HCT116 (cell line): ENCODE measurements around the gene FKBP7. TPM values are rescaled to one million over a fixed set of nuclear protein-coding genes. Genes with fewer than 3 reads are reported as not detected.

Experiments
- ATAC-seq: fragments of 200-7000 bp; cut with Tn5 transposase; 2 replicates; pipeline ENCODE4 v1.9.1; 2020; ENCODE audit warnings: mild to moderate bottlenecking, moderate library complexity
- BruUV-seq: library from RNA; stranded (reverse); fragments of 400-500 nt; replicated peaks from 2 replicates; lab custom pipeline; 2021; lab: Mats Ljungman, UMichigan
- CTCF ChIA-PET: fragments of 300-600 bp; sonication (Branson Sonifier 250); formaldehyde crosslinking; loops from one replicate; lab custom pipeline; 2021; ENCODE audit warnings: antibody characterized with exemption; lab: Charles Lee
- POLR2A ChIA-PET: fragments of 300-600, 350-600 bp; sonication (Branson Sonifier 250); formaldehyde crosslinking; loops from one replicate; lab custom pipeline; 2021; ENCODE audit warnings: antibody characterized with exemption; lab: Charles Lee
- RAD21 ChIA-PET, 2 experiments: fragments of 300-600 bp; sonication (Branson Sonifier 250); formaldehyde crosslinking; loops; one replicate each; lab custom pipeline; 2023; ENCODE audit warnings: low total read pairs in 2 of 2; ENCODE audit not compliant: uncharacterized antibody in 2 of 2, unreplicated experiment in 2 of 2, low non-redundant PET in 1 of 2; lab: Charles Lee
- DNase-seq: peaks from one replicate; pipeline ENCODE4 v3.0.0-alpha.2; 2010; ENCODE audit warnings: low read depth, low spot score
- H2AFZ ChIP-seq: fragments of 200-600 bp; shearing (Covaris generic), sonication (generic); 2 replicates; pipeline ENCODE4 v1.6.1; 2017; ENCODE audit warnings: low read depth, mixed run types, mixed read lengths, antibody characterized with exemption, low read length; ENCODE audit not compliant: poor library complexity, severe bottlenecking
- H3K27ac ChIP-seq: 2 replicates; pipeline ENCODE4 v1.5.1; 2012; ENCODE audit warnings: low read depth, low read length
- H3K27me3 ChIP-seq: fragments of 200-600 bp; sonication (generic); 2 replicates; pipeline ENCODE4 v1.6.1; 2016; ENCODE audit warnings: mixed run types, low read length, mixed read lengths; ENCODE audit not compliant: insufficient read depth
- H3K36me3 ChIP-seq, 2 experiments: fragments of 200-500 bp in 1 of 2; fragments of 200-600 bp in 1 of 2; sonication (Bioruptor generic) in 1 of 2; sonication (generic) in 1 of 2; 2 replicates each; pipeline versions ENCODE4 v1.5.1 to v1.6.1; 2014 to 2016; ENCODE audit warnings: low read length in 2 of 2, inconsistent platforms in 1 of 2, mixed read lengths in 1 of 2, mixed run types in 1 of 2; ENCODE audit not compliant: insufficient read depth in 2 of 2, control insufficient read depth in 1 of 2
- H3K4me1 ChIP-seq, 2 experiments: fragments of 200-600 bp in 1 of 2; sonication (generic) in 1 of 2; 2 replicates each; pipeline versions ENCODE4 v1.5.1 to v1.6.1; 2012 to 2017; ENCODE audit warnings: low read length in 2 of 2, inconsistent platforms in 1 of 2, mild to moderate bottlenecking in 1 of 2, mixed read lengths in 1 of 2, mixed run types in 1 of 2, moderate library complexity in 1 of 2; ENCODE audit not compliant: insufficient read depth in 2 of 2, control insufficient read depth in 1 of 2
- H3K4me2 ChIP-seq: fragments of 200-600 bp; sonication (generic); 2 replicates; pipeline ENCODE4 v1.6.1; 2017; ENCODE audit warnings: mixed run types, low read length, mixed read lengths
- H3K4me3 ChIP-seq, 2 experiments: fragments of 200-600 bp in 1 of 2; sonication (generic) in 1 of 2; replicated peaks in 1 of 2; 2 replicates each; pipeline ENCODE4 v1.5.1; 2011 to 2016; ENCODE audit warnings: low read length in 2 of 2, control low read depth in 1 of 2, low read depth in 1 of 2, mild to moderate bottlenecking in 1 of 2, mixed read lengths in 1 of 2, mixed run types in 1 of 2
- H3K79me2 ChIP-seq: fragments of 200-600 bp; sonication (generic); 2 replicates; pipeline ENCODE4 v1.6.1; 2017; ENCODE audit warnings: mild to moderate bottlenecking, mixed run types, low read length, moderate library complexity, mixed read lengths; ENCODE audit not compliant: insufficient read depth
- H3K9ac ChIP-seq: fragments of 200-600 bp; sonication (generic); 2 replicates; pipeline ENCODE4 v1.6.1; 2016; ENCODE audit warnings: low read length, mixed read lengths
- H3K9me2 ChIP-seq: fragments of 200-600 bp; sonication (generic), shearing (Covaris generic); 2 replicates; pipeline ENCODE4 v1.6.1; 2017; ENCODE audit warnings: mixed run types, mild to moderate bottlenecking, moderate library complexity; ENCODE audit not compliant: insufficient read depth
- H3K9me3 ChIP-seq, 2 experiments: fragments of 200-500 bp in 1 of 2; fragments of 200-600 bp in 1 of 2; sonication (Bioruptor generic) in 1 of 2; sonication (generic) in 1 of 2; 2 replicates each; pipeline ENCODE4 v1.6.1; 2014 to 2017; ENCODE audit warnings: low read length in 2 of 2, mixed read lengths in 2 of 2, inconsistent platforms in 1 of 2, low read depth in 1 of 2, mild to moderate bottlenecking in 1 of 2, mixed run types in 1 of 2, moderate library complexity in 1 of 2; ENCODE audit not compliant: control insufficient read depth in 1 of 2, insufficient read depth in 1 of 2
- H4K20me1 ChIP-seq: fragments of 200-600 bp; sonication (generic), shearing (Covaris generic); 2 replicates; pipeline ENCODE4 v1.6.1; 2017; ENCODE audit warnings: mixed run types, mild to moderate bottlenecking, moderate library complexity; ENCODE audit not compliant: insufficient read depth
- ATF3 ChIP-seq: IDR thresholded peaks from 2 replicates; pipeline ENCODE4 v1.6.1; 2012
- CBX3 ChIP-seq: IDR thresholded peaks from 2 replicates; pipeline ENCODE4 v1.6.1; 2012; ENCODE audit warnings: low read depth
- CEBPB ChIP-seq: IDR thresholded peaks from 2 replicates; pipeline ENCODE4 v1.6.1; 2012; ENCODE audit warnings: low read depth
- CTCF ChIP-seq, 3 experiments: fragments of 200-600 bp in 1 of 3; sonication (generic) in 1 of 3; IDR thresholded peaks in 2 of 3; conservative IDR thresholded peaks in 1 of 3; 2 replicates each; pipeline ENCODE4 v1.5.1; 2012 to 2017; ENCODE audit warnings: low read depth in 2 of 3, low read length in 2 of 3, antibody characterized with exemption in 1 of 3, borderline replicate concordance in 1 of 3, control low read depth in 1 of 3, mild to moderate bottlenecking in 1 of 3, mixed read lengths in 1 of 3, mixed run types in 1 of 3, moderate library complexity in 1 of 3; ENCODE audit not compliant: insufficient read depth in 1 of 3
- EGR1 ChIP-seq: IDR thresholded peaks from 2 replicates; pipeline ENCODE4 v1.6.1; 2012; ENCODE audit warnings: low read depth
- ELF1 ChIP-seq: IDR thresholded peaks from 2 replicates; pipeline ENCODE4 v1.6.1; 2012; ENCODE audit warnings: low read depth, borderline replicate concordance
- EZH2 ChIP-seq: fragments of 200-600 bp; sonication (generic); IDR thresholded peaks from 2 replicates; pipeline ENCODE4 v1.6.1; 2017; ENCODE audit warnings: antibody characterized with exemption, mixed run types
- EZH2phosphoT487 ChIP-seq: fragments of 200-600 bp; IDR thresholded peaks from 2 replicates; pipeline ENCODE4 v1.6.1; 2018; ENCODE audit warnings: antibody characterized with exemption, borderline replicate concordance
- FOSL1 ChIP-seq: IDR thresholded peaks from 2 replicates; pipeline ENCODE4 v1.6.1; 2012; ENCODE audit warnings: low read depth
- JUND ChIP-seq: IDR thresholded peaks from 2 replicates; pipeline ENCODE4 v1.6.1; 2012
- POLR2A ChIP-seq: IDR thresholded peaks from 2 replicates; pipeline ENCODE4 v1.7.0; 2011; ENCODE audit warnings: borderline replicate concordance; ENCODE audit not compliant: insufficient read depth, insufficient read length; ENCODE audit errors: extremely low read depth
- POLR2AphosphoS5 ChIP-seq: IDR thresholded peaks from 2 replicates; pipeline ENCODE4 v1.6.1; 2011; ENCODE audit warnings: mild to moderate bottlenecking, low read depth, low read length, moderate library complexity
- RAD21 ChIP-seq: IDR thresholded peaks from 2 replicates; pipeline ENCODE4 v1.6.1; 2012; ENCODE audit warnings: low read depth, mild to moderate bottlenecking
- REST ChIP-seq: IDR thresholded peaks from 2 replicates; pipeline ENCODE4 v1.6.1; 2012; ENCODE audit warnings: low read depth
- SIN3A ChIP-seq: IDR thresholded peaks from 2 replicates; pipeline ENCODE4 v1.6.1; 2012; ENCODE audit warnings: low read depth
- SRF ChIP-seq: IDR thresholded peaks from 2 replicates; pipeline ENCODE4 v1.6.1; 2012; ENCODE audit warnings: low read depth
- YY1 ChIP-seq: IDR thresholded peaks from 2 replicates; pipeline ENCODE4 v1.6.1; 2011; ENCODE audit warnings: low read length, low read depth, moderate library complexity, mild to moderate bottlenecking; ENCODE audit not compliant: insufficient replicate concordance; ENCODE audit errors: extremely low read depth
- ZBTB33 ChIP-seq: IDR thresholded peaks from 2 replicates; pipeline ENCODE4 v1.6.1; 2011; ENCODE audit warnings: mild to moderate bottlenecking, low read length, moderate library complexity; ENCODE audit not compliant: insufficient replicate concordance; ENCODE audit errors: extremely low read depth
- ZFX ChIP-seq: fragments of 450-650 bp; IDR thresholded peaks from 2 replicates; pipeline ENCODE4 v1.6.1; 2017
- ZNF274 ChIP-seq: fragments of 200-500 bp; sonication (Bioruptor generic); IDR thresholded peaks from 2 replicates; pipeline ENCODE4 v1.6.1; 2014; ENCODE audit warnings: mild to moderate bottlenecking, low read depth, low read length, inconsistent platforms
- intact Hi-C: fragments of 100-400 bp; cut with micrococcal nuclease; formaldehyde crosslinking; loops from 2 replicates; pipeline ENCODE4 v1.10.0; 2022
- total RNA-seq: library from RNA; stranded (reverse); gene quantifications from one replicate; pipeline ENCODE4 v1.2.1, GENCODE V29; 2021; ENCODE audit not compliant: unreplicated experiment

The FKBP7 gene
- total RNA-seq, 1 experiment from 2014 or later, result 4.5 TPM

- CTCF ChIA-PET, result no interaction called here
- POLR2A ChIA-PET, result no interaction called here
Observed at GRCh38 chr2:178469219-178469849, 9.1 kb downstream of the FKBP7 start.

More at GRCh38 chr2:178469219-178469849, 9.1 kb downstream of the FKBP7 start:
- 0 out of 4 replicates have a peak, but pooled peaks cover 0 to 2% of the 10 kb centered on the region in 2 experiments for H3K36me3 ChIP-seq
- no peak overlapping the region for H2AFZ ChIP-seq
- BruUV-seq, result no TSS peak
- H3K4me1 ChIP-seq, result no peaks in the 10 kb centered on the region
- no peak overlapping the region for H3K27ac ChIP-seq
- ATAC-seq (no peak), DNase-seq (no peak)
- no peaks in the 10 kb centered on the region for H4K20me1 ChIP-seq
- TF ChIP-seq EZH2 (no peak), ZBTB33 (no peak), SIN3A (no peak), CBX3 (no peak), ELF1 (no peak), ZFX (no peak), EZH2phosphoT487 (no peak), YY1 (no peak), CTCF (IDR thresholded peaks at IDR 0.05 in 2 of 3, conservative IDR thresholded peaks at IDR 0.05 in 1 of 3; ENCODE audit: borderline replicate concordance in 1 of 3, insufficient read depth in 1 of 3, low read depth in 2 of 3, low read length in 2 of 3) (no peak), ZNF274 (no peak), ATF3 (no peak), EGR1 (no peak), JUND (no peak), POLR2A (no peak), POLR2AphosphoS5 (no peak), CEBPB (no peak), RAD21 (no peak), SRF (no peak), REST (no peak), FOSL1 (no peak)
- H3K79me2 ChIP-seq, result no peaks in the 10 kb centered on the region
- no peaks in the 10 kb centered on the region for H3K27me3 ChIP-seq
- no peaks in the 10 kb centered on the region for H3K9me3 ChIP-seq
- intact Hi-C loops, result no loop called here
- no peak overlapping the region for H3K9ac ChIP-seq
- H3K9me2 ChIP-seq, result no peaks in the 10 kb centered on the region
- no peak overlapping the region for H3K4me3 ChIP-seq
- RAD21 ChIA-PET, result no interaction called here
- H3K4me2 ChIP-seq, result no peak overlapping the region
